ENCODE results near the gene MUC3A.

- TF ChIP-seq CTCF (IDR thresholded peaks at IDR 0.05) (no peak), POLR2A (IDR thresholded peaks at IDR 0.05) (no peak)
These were observed 34.3 kb downstream of the MUC3A start for GRCh38 chr7:100983451-100984187.

All from uterus (tissue), 2 donors.